Right atrium auricular region (tissue), 2 donors: Measurements from ENCODE around the gene LRBA. TPM values are rescaled to one million over a fixed set of nuclear protein-coding genes. Genes with fewer than 3 reads are reported as not detected.

ENCODE experiments used
- DNase-seq: peaks from one replicate; pipeline ENCODE4 v3.0.0-alpha.2; 2019; ENCODE audit warnings: low spot score
- H3K27ac ChIP-seq, 2 donors: fragments of 200-600 bp; sonication (generic); 1 replicate in 1 of 2; 2 replicates in 1 of 2; pipeline ENCODE4 v1.5.1; 2016 to 2019
- H3K27me3 ChIP-seq, 2 donors: fragments of 200-600 bp; sonication (generic); one replicate each; pipeline versions ENCODE4 v1.5.1 to v1.6.0; 2017 to 2019
- H3K36me3 ChIP-seq: fragments of 200-600 bp; sonication (generic); one replicate; pipeline ENCODE4 v1.5.1; 2016
- H3K4me1 ChIP-seq, 2 donors: fragments of 200-600 bp; sonication (generic); one replicate each; pipeline versions ENCODE4 v1.5.1 to v1.6.0; 2017 to 2019
- H3K4me3 ChIP-seq, 2 donors: fragments of 200-600 bp; sonication (generic); 1 replicate in 1 of 2; 2 replicates in 1 of 2; pipeline ENCODE4 v1.5.1; 2017 to 2019; ENCODE audit warnings: mild to moderate bottlenecking in 1 of 2, moderate library complexity in 1 of 2
- H3K9me3 ChIP-seq, 2 donors: fragments of 200-600 bp; sonication (generic); one replicate each; pipeline ENCODE4 v1.5.1; 2019
- CTCF ChIP-seq, 2 donors: fragments of 200-600 bp; sonication (generic); IDR thresholded peaks; one replicate each; pipeline ENCODE4 v1.5.1; 2019; ENCODE audit warnings: antibody characterized with exemption in 2 of 2
- total RNA-seq, 2 donors: library from RNA; depleted of rRNA; stranded (reverse); fragments of >200 nt; gene quantifications; one replicate each; pipeline ENCODE4 v1.1.0, GENCODE V29; 2016

LRBA gene
- total RNA-seq, 2 donors from 2014 or later, result 20.8 to 37.7 TPM

DNA sequence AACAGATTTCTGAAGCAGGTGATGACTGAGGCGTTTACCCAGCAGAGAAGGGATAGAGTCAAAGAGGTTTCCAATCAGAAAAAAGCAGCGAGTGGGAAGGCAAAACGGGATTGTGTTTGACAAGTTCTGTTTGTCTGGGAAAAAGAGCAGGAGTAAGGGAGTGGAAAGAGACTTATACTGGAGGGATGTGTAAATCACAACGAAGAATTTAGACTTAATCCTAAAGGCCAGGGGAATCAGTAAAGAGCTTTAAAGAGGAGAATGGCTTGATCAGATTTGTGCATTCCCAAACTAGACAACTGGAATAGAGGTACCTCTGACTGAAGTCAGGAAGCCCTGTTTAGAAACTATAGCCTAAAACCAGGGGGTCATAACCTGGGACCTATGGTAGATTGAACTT lies 31.5 kb upstream of the LRBA start:
- no peaks in the 10 kb centered on the region for H3K27me3 ChIP-seq
- TF ChIP-seq CTCF (IDR thresholded peaks at IDR 0.05), result no peak
- H3K27ac ChIP-seq, result no peak overlapping the region
- H3K36me3 ChIP-seq, result no peaks in the 10 kb centered on the region
- H3K9me3 ChIP-seq, result no peaks in the 10 kb centered on the region
- DNase-seq, result no peak
- no peak overlapping the region for H3K4me3 ChIP-seq
- no peaks in the 10 kb centered on the region for H3K4me1 ChIP-seq

GRCh38 chr4:151045907-151046306 lies 30.8 kb upstream of the LRBA start:
- Histone ChIP-seq H3K4me1 (no peaks in the 10 kb centered on the region), H3K27ac (no peak overlapping the region), H3K36me3 (no peaks in the 10 kb centered on the region), H3K9me3 (no peaks in the 10 kb centered on the region), H3K27me3 (no peaks in the 10 kb centered on the region), H3K4me3 (no peak overlapping the region)
- no peak for TF ChIP-seq CTCF (IDR thresholded peaks at IDR 0.05)
- no peak for DNase-seq

DNA sequence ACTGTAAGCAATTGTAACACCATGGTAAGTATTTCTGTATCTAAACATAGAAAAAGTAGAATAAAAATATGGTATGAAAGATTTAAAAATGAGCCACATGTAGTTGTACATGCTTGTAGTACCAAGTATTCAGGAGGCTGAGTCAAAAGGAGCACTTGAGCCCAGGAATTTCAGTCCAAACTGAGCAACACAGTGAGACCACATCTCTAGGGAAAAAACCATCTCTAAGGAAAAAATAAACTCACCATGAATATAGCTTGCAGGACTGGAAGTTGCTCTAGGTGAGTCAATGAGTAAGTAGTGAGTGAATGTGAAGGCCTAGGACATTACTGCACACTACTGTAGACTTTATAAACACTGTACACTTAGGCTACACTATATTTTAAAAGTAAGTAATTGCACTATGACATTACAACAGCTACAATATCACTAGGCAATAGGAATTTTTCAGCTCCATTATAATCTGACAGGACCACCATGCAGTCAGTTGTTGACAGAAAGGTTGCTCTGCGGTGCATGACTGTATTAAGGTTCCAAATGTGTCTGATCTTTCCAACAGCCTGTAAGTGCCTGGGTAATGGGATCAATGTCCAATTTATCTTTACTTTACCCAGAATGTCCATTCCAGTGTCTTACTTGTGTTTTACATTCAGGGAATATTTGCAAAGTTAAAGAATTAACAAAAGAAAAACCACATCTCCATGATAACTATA lies 28.9 kb upstream of the LRBA start:
- Histone ChIP-seq H3K27me3 (no peaks in the 10 kb centered on the region), H3K4me1 (no peaks in the 10 kb centered on the region), H3K27ac (no peak overlapping the region), H3K9me3 (no peaks in the 10 kb centered on the region), H3K4me3 (no peak overlapping the region), H3K36me3 (no peaks in the 10 kb centered on the region)
- no peak for TF ChIP-seq CTCF (IDR thresholded peaks at IDR 0.05)
- DNase-seq, result no peak

DNA sequence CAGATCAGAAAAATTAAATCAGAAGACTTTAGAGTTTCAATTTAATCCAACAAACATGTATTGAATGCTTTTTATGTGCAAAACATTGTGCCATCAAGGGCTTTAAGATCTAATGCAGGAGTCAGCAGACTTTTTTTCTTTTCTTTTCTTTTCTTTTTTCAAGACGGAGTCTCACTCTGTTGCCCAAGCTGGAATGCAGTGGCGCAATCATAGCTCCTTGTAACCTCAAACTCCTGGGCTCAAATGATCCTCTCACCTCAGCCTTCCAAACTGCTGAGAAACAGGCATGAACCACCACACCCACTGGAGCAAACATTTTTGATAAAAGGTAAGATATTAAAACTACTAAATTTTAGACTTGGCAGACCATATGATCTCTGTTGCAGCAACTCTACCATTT lies 24.6 kb upstream of the LRBA start:
- Histone ChIP-seq H3K36me3 (no peaks in the 10 kb centered on the region), H3K4me3 (no peak overlapping the region), H3K4me1 (no peaks in the 10 kb centered on the region), H3K9me3 (no peaks in the 10 kb centered on the region), H3K27ac (no peak overlapping the region), H3K27me3 (no peaks in the 10 kb centered on the region)
- TF ChIP-seq CTCF (IDR thresholded peaks at IDR 0.05), result no peak
- DNase-seq, result no peak

GRCh38 chr4:151038452-151039157 lies 23.5 kb upstream of the LRBA start:
- Histone ChIP-seq H3K27ac (no peak overlapping the region), H3K9me3 (no peaks in the 10 kb centered on the region), H3K36me3 (no peaks in the 10 kb centered on the region), H3K4me1 (no peaks in the 10 kb centered on the region), H3K27me3 (no peaks in the 10 kb centered on the region), H3K4me3 (no peak overlapping the region)
- no peak for DNase-seq
- no peak for TF ChIP-seq CTCF (IDR thresholded peaks at IDR 0.05)
